Activated CD8-positive, alpha-beta memory T cell treated with anti-CD3 and anti-CD28 coated beads, Interleukin-2, amount 50 U/mL, for 24 hours (primary cell): ENCODE data around the gene PCK1.

Experiments
- DNase-seq: peaks from one replicate; pipeline ENCODE4 v3.0.0-alpha.2; 2020; ENCODE audit errors: extremely low read depth

PCK1 gene

GRCh38 chr20:57603120-57603519 lies 42.2 kb downstream of the PCK1 start:
- no peak for DNase-seq

DNA sequence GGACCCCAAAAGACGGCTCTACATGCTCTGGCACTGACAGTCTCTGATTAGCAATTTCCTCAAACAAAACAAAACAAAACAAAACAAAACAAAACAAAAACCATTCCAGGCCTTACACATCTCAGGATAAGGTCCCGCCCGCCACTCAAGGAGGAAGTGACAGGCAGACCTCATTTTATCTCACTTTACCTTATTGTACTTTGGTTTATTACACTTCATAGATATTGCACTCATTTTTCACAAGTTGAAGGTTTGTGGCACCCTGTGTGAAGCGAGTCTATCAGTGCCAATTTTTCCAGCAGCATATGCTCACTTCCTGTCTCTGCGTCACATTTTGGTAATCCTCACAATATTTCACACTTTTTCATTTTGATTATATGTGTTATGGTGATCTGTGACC lies 44.1 kb downstream of the PCK1 start:
- no peak for DNase-seq

GRCh38 chr20:57605878-57606277 lies 45.0 kb downstream of the PCK1 start:
- no peak for DNase-seq

GRCh38 chr20:57608516-57608915 lies 47.6 kb downstream of the PCK1 start:
- DNase-seq, result no peak

GRCh38 chr20:57609086-57609841 lies 48.4 kb downstream of the PCK1 start:
- no peak for DNase-seq

DNA sequence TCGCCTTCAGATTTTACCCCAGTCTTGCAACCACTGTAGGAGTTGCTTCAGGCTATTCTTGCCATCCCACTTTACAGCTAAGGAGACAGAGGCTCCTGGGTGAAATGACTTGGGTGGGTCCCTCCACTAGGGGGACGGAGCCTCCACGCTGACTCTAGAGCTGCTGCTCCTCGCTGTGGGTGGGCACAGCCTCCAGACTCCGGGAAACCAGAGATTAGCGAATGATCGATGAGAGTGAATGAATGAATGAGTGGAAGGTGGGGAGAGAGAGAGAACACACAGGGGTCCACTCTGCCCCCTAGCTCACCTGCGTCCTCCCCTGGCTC lies 48.9 kb downstream of the PCK1 start:
- DNase-seq, result no peak

GRCh38 chr20:57610261-57610952 lies 49.5 kb downstream of the PCK1 start:
- no peak for DNase-seq

- no peak for DNase-seq
Observed at GRCh38 chr20:57611586-57612311, 50.8 kb downstream of the PCK1 start.

- DNase-seq, result no peak
Observed at GRCh38 chr20:57612436-57612835, 51.5 kb downstream of the PCK1 start.

- no peak for DNase-seq
Observed at GRCh38 chr20:57612916-57613315, 52.0 kb downstream of the PCK1 start.

DNA sequence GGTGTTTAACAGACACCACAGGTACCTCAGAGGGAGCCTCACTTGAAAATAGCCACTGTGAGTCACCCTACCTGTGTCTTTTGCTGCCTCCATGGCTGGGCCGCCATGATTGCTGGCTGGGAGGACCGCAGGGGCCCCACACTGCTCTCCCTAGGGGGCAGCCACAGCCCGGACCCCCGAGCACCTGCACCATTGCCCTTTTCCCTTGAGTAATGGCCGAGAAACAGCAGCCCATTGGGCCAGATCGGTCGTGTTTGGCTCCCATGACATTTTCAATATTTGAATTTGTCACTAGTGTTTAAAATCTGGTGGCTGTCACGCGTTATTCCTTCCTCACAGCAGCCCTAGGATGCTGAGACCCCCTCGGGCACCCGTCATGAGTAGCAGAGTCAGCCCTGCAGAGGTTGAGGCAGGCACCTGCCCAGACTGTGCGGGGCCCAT lies 52.6 kb downstream of the PCK1 start:
- DNase-seq, result no peak

GRCh38 chr20:57614490-57615444 lies 53.9 kb downstream of the PCK1 start:
- no peak for DNase-seq

GRCh38 chr20:57615445-57615811 lies 54.5 kb downstream of the PCK1 start:
- no peak for DNase-seq

DNA sequence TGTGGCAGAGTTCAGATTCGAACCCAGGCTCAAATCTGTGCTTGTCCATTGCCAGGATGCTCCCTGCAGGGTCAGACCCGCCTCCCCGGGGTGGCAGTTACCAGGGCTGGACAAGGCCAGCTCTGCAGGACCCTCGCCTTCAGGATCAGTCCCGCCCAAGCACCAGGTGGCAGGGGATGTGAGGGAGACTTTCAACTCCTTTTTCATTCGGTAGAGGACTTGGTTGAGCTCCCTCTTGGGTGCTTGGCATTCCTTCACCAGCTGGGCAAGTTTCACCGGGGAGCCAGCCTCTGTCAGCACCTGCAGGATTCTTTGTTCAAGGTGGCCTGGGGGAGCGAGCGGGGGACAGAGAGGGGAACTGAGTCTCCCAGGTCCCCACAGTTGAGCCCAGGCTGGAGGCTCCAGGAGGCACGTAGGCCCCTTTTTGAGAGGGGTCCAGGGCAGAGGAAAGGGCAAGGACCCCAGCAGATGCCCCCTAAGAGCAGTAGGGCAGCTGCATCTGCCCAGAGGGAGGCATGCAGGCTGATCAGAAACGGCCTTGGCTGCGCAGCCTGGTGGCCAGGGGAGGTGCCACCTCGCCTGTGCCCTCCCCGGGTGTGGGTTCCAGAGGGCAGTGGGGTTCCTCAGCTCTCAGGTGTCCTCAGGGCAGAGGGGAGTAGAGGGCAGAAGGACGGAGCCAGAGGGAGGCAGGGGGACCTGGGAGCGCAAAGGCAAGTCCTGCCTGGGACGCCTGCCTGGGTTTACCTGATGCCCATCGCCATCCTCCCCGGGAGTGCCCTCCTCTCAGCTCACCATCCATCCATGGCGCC lies 55.4 kb downstream of the PCK1 start:
- no peak for DNase-seq

GRCh38 chr20:57617079-57617795 lies 56.3 kb downstream of the PCK1 start:
- DNase-seq, result no peak
